Osteoblast (primary cell): ENCODE results near the gene RIN1. TPM values are rescaled to one million over a fixed set of nuclear protein-coding genes. Genes with fewer than 3 reads are reported as not detected.

Experiments used
- DNase-seq: peaks from one replicate; pipeline ENCODE4 v3.0.0; 2011; ENCODE audit warnings: low spot score, mixed read lengths; ENCODE audit not compliant: insufficient read length; ENCODE audit errors: missing footprints
- H2AFZ ChIP-seq: 2 replicates; pipeline ENCODE4 v1.6.0; 2011; ENCODE audit warnings: mild to moderate bottlenecking, low read length
- H3K27ac ChIP-seq: 2 replicates; pipeline ENCODE4 v1.5.1; 2011; ENCODE audit warnings: mild to moderate bottlenecking, low read depth, low read length, moderate library complexity
- H3K27me3 ChIP-seq: 2 replicates; pipeline ENCODE4 v1.6.0; 2012; ENCODE audit warnings: mild to moderate bottlenecking, control low read depth, inconsistent platforms, low read length, moderate library complexity; ENCODE audit not compliant: insufficient read depth
- H3K36me3 ChIP-seq: 2 replicates; pipeline ENCODE4 v1.5.1; 2011; ENCODE audit warnings: mild to moderate bottlenecking, low read length, control low read depth, moderate library complexity; ENCODE audit not compliant: insufficient read depth
- H3K4me1 ChIP-seq: 2 replicates; pipeline ENCODE4 v1.5.1; 2011; ENCODE audit warnings: mild to moderate bottlenecking, low read length, control low read depth, moderate library complexity; ENCODE audit not compliant: insufficient read depth
- H3K4me2 ChIP-seq: 2 replicates; pipeline ENCODE4 v1.6.0; 2011; ENCODE audit warnings: mild to moderate bottlenecking, low read length; ENCODE audit not compliant: insufficient read depth
- H3K4me3 ChIP-seq: fragments of 200-600 bp; sonication (generic); 3 replicates; pipeline ENCODE4 v1.5.1; 2012; ENCODE audit warnings: mild to moderate bottlenecking, low read length, inconsistent platforms; ENCODE audit not compliant: insufficient read depth
- H3K79me2 ChIP-seq: 2 replicates; pipeline ENCODE4 v1.6.0; 2012; ENCODE audit warnings: mild to moderate bottlenecking, low read length, control low read depth, inconsistent platforms; ENCODE audit not compliant: insufficient read depth
- H3K9me3 ChIP-seq: 2 replicates; pipeline ENCODE4 v1.5.1; 2011; ENCODE audit warnings: low read depth, low read length, control low read depth
- H4K20me1 ChIP-seq: 2 replicates; pipeline ENCODE4 v1.6.0; 2012; ENCODE audit warnings: mild to moderate bottlenecking, low read length, control low read depth; ENCODE audit not compliant: insufficient read depth
- CTCF ChIP-seq: IDR thresholded peaks from 2 replicates; pipeline ENCODE4 v1.5.1; 2011; ENCODE audit warnings: mild to moderate bottlenecking, low read depth, low read length, moderate library complexity; ENCODE audit errors: extremely low read depth
- total RNA-seq: library from RNA; depleted of rRNA; stranded (reverse); fragments of >200 nt; gene quantifications from 2 replicates; pipeline ENCODE4 v1.2.3, GENCODE V29; 2012

RIN1 gene
- total RNA-seq, 1 donor, result 27.1 TPM

GRCh38 chr11:66293777-66294625 is 42.2 kb downstream of the RIN1 start:
- Histone ChIP-seq H3K9me3 (no peaks in the 10 kb centered on the region), H3K36me3 (no peaks in the 10 kb centered on the region), H4K20me1 (no peaks in the 10 kb centered on the region), H3K4me2 (no peak overlapping the region), H3K27me3 (peaks cover 43% of the 10 kb centered on the region), H2AFZ (no peak overlapping the region), H3K4me1 (peaks cover 10% of the 10 kb centered on the region), H3K79me2 (no peaks in the 10 kb centered on the region), H3K27ac (no peak overlapping the region), H3K4me3 (no peak overlapping the region)
- peak; percentile 87 for DNase-seq
- no peak for TF ChIP-seq CTCF

GRCh38 chr11:66293352-66293751 is 42.9 kb downstream of the RIN1 start:
- H3K9me3 ChIP-seq, result no peaks in the 10 kb centered on the region
- H3K79me2 ChIP-seq, result peaks cover 5% of the 10 kb centered on the region
- H4K20me1 ChIP-seq, result no peaks in the 10 kb centered on the region
- no peak for TF ChIP-seq CTCF
- H3K27me3 ChIP-seq, result peaks cover 43% of the 10 kb centered on the region
- DNase-seq, result peak; percentile 74
- no peaks in the 10 kb centered on the region for H3K36me3 ChIP-seq
- peaks cover 10% of the 10 kb centered on the region for H3K4me1 ChIP-seq
- H3K4me2 ChIP-seq, result no peak overlapping the region
- H2AFZ ChIP-seq, result no peak overlapping the region
- H3K4me3 ChIP-seq, result no peak overlapping the region
- H3K27ac ChIP-seq, result no peak overlapping the region

GRCh38 chr11:66292543-66293332 is 43.5 kb downstream of the RIN1 start:
- peaks cover 17% of the 10 kb centered on the region for H3K4me1 ChIP-seq
- no peak overlapping the region for H3K27ac ChIP-seq
- no peak for TF ChIP-seq CTCF
- no peak overlapping the region for H2AFZ ChIP-seq
- H3K27me3 ChIP-seq, result peaks cover 40% of the 10 kb centered on the region
- DNase-seq, result peak; percentile 79
- no peak overlapping the region for H3K4me2 ChIP-seq
- no peaks in the 10 kb centered on the region for H3K9me3 ChIP-seq
- H4K20me1 ChIP-seq, result peaks cover 3% of the 10 kb centered on the region
- H3K79me2 ChIP-seq, result peaks cover 11% of the 10 kb centered on the region
- H3K4me3 ChIP-seq, result no peak overlapping the region
- H3K36me3 ChIP-seq, result no peaks in the 10 kb centered on the region
